ENCODE measurements around the gene GPATCH3. TPM values are rescaled to one million over a fixed set of nuclear protein-coding genes. Genes with fewer than 3 reads are reported as not detected.
A peak's percentile ranks its signal among the peaks of the same experiment; 100 is the strongest.

Gene GPATCH3
- total and polyA plus RNA-seq, 2 donors (not counting 3 experiments of a cell fraction or from before 2014, with no cell fraction given) = 12.1 to 17.7 TPM

GRCh38 chr1:26949926-26950319 is 49.7 kb upstream of the GPATCH3 start:
- H3K27ac ChIP-seq (ENCODE audit: insufficient read depth, low read depth, low read length) = no peak overlapping the region
- no peaks in the 10 kb centered on the region for H3K9me3 ChIP-seq (replicated peaks; ENCODE audit: control insufficient read depth, insufficient read depth, low read length)
- no peak overlapping the region for H2AFZ ChIP-seq (ENCODE audit: low read depth, low read length)
- no peak overlapping the region for H3K4me3 ChIP-seq (replicated peaks in 1 of 3; ENCODE audit: insufficient read depth in 1 of 3, low read depth in 1 of 3, low read length in 3 of 3)
- H3K36me3 ChIP-seq (ENCODE audit: control insufficient read depth in 2 of 2, extremely low read depth in 1 of 2, insufficient read depth in 2 of 2, low read length in 2 of 2) = peaks cover 8 to 16% of the 10 kb centered on the region in 2 experiments
- H3K9ac ChIP-seq (replicated peaks; ENCODE audit: extremely low read depth, insufficient read depth, low read length) = no peak overlapping the region
- no peak overlapping the region for H3K4me2 ChIP-seq (ENCODE audit: insufficient read depth, low read length)
- intact Hi-C loops (cut with micrococcal nuclease) (no loop called here), dilution Hi-C loops (cut with MboI; ENCODE audit: extremely low pct_ligation_motif_present, low sequenced_read_pairs) (no loop called here)
- no peaks in the 10 kb centered on the region for H3K79me2 ChIP-seq (ENCODE audit: control insufficient read depth, insufficient read depth, low read length)
- H3K9me1 ChIP-seq (replicated peaks; ENCODE audit: control insufficient read depth, extremely low read depth, insufficient read depth, low read length) = no peaks in the 10 kb centered on the region
- BruUV-seq (replicated peaks) = no TSS peak
- no peak for DNase-seq (ENCODE audit: low read depth, low spot score)
- FAIRE-seq = peak; percentile 33
- H3K27me3 ChIP-seq (ENCODE audit: control insufficient read depth in 2 of 2, insufficient read depth in 2 of 2, low read length in 2 of 2) = no peaks in the 10 kb centered on the region
- ChIA-PET CTCF (interaction anchor here (1.1 to 1.5 kb wide), 3 partner anchors 9 to 14 kb away, joined by 3 to 4 read pairs (median 3); no protein-coding TSS in a partner anchor), POLR2A (no interaction called here)
- TF ChIP-seq MAX (IDR thresholded peaks at IDR 0.05; ENCODE audit: insufficient read depth, insufficient read length) (no peak), POLR2AphosphoS5 (IDR thresholded peaks at IDR 0.05; ENCODE audit: insufficient read depth, low read depth, low read length) (no peak), JUN (IDR thresholded peaks at IDR 0.05; ENCODE audit: borderline replicate concordance, insufficient read depth, insufficient read length, low read depth) (peak; percentile 29), CTCF (IDR thresholded peaks at IDR 0.05; ENCODE audit: extremely low read depth in 1 of 2, insufficient read depth in 1 of 2, low read depth in 1 of 2, low read length in 2 of 2) (no peak), MYC (IDR thresholded peaks at IDR 0.05; ENCODE audit: low read depth, low read length) (no peak), GATA2 (IDR thresholded peaks at IDR 0.05; ENCODE audit: insufficient read depth, insufficient read length, low read depth, low read length) (no peak), EZH2 (IDR thresholded peaks at IDR 0.05; ENCODE audit: borderline replicate concordance, low read depth, low read length, severe bottlenecking) (no peak), FOS (IDR thresholded peaks at IDR 0.05; ENCODE audit: borderline replicate concordance, insufficient read depth, low read length) (peak; percentile 26), POLR2A (IDR thresholded peaks at IDR 0.05; ENCODE audit: low read depth, low read length) (no peak)
- H4K20me1 ChIP-seq (replicated peaks; ENCODE audit: control insufficient read depth, extremely low read depth, insufficient read depth, low read length) = no peaks in the 10 kb centered on the region
- peaks cover 8% of the 10 kb centered on the region for H3K4me1 ChIP-seq (ENCODE audit: control insufficient read depth, extremely low read depth, insufficient read depth, low read length)

All from endothelial cell of umbilical vein (primary cell).